Smooth muscle cell (in vitro differentiated cells): ENCODE measurements around the gene CTNNA1. TPM values are rescaled to one million over a fixed set of nuclear protein-coding genes. Genes with fewer than 3 reads are reported as not detected.

Experiments used
- DNase-seq: peaks from one replicate; lab custom pipeline; 2025; ENCODE audit not compliant: unreplicated experiment; lab: John Stamatoyannopoulos, UW
- H2AFZ ChIP-seq: fragments of 200-600 bp; sonication (generic); 2 replicates; pipeline ENCODE4 v1.6.0; 2016; ENCODE audit warnings: antibody characterized with exemption, low read depth, mild to moderate bottlenecking
- H3F3A ChIP-seq: fragments of 200-600 bp; sonication (generic); 2 replicates; pipeline ENCODE4 v1.6.0; 2017; ENCODE audit warnings: antibody characterized with exemption, low read depth
- H3K27ac ChIP-seq: fragments of 200-600 bp; sonication (generic); 2 replicates; pipeline ENCODE4 v1.5.1; 2016; ENCODE audit warnings: low read depth, mild to moderate bottlenecking
- H3K27me3 ChIP-seq: fragments of 200-600 bp; sonication (generic); 2 replicates; pipeline ENCODE4 v1.6.1; 2016; ENCODE audit warnings: low read depth, mild to moderate bottlenecking
- H3K36me3 ChIP-seq: fragments of 200-600 bp; sonication (generic); 2 replicates; pipeline ENCODE4 v1.5.1; 2016; ENCODE audit warnings: low read depth
- H3K4me1 ChIP-seq: fragments of 200-600 bp; sonication (generic); 2 replicates; pipeline ENCODE4 v1.5.1; 2016; ENCODE audit warnings: low read depth
- H3K4me2 ChIP-seq: fragments of 200-600 bp; sonication (generic); 2 replicates; pipeline ENCODE4 v1.6.0; 2016; ENCODE audit warnings: mild to moderate bottlenecking
- H3K4me3 ChIP-seq: fragments of 200-600 bp; sonication (generic); 2 replicates; pipeline ENCODE4 v1.5.1; 2016; ENCODE audit warnings: mild to moderate bottlenecking
- H3K79me2 ChIP-seq: fragments of 200-600 bp; sonication (generic); 2 replicates; pipeline ENCODE4 v1.6.0; 2016; ENCODE audit warnings: low read depth, mild to moderate bottlenecking
- H3K9ac ChIP-seq: fragments of 200-600 bp; sonication (generic); 2 replicates; pipeline ENCODE4 v1.6.0; 2016; ENCODE audit warnings: low read depth
- H3K9me3 ChIP-seq: fragments of 200-600 bp; sonication (generic); replicated peaks from 2 replicates; pipeline ENCODE4 v1.5.1; 2016; ENCODE audit warnings: low read depth
- H4K20me1 ChIP-seq: fragments of 200-600 bp; sonication (generic); 2 replicates; pipeline ENCODE4 v1.6.0; 2016; ENCODE audit warnings: low read depth
- CTCF ChIP-seq: fragments of 200-600 bp; sonication (generic); IDR thresholded peaks from 2 replicates; pipeline ENCODE4 v1.5.1; 2017; ENCODE audit warnings: borderline replicate concordance, mild to moderate bottlenecking, antibody characterized with exemption; ENCODE audit not compliant: insufficient read depth, poor library complexity, severe bottlenecking
- WGBS: methylation state at CpG from one replicate; pipeline ENCODE4 v1.1.7; 2016; ENCODE audit warnings: low lambda C conversion rate; 5-methylcytosine and 5-hydroxymethylcytosine counted together
- polyA plus RNA-seq: library from polyadenylated mRNA; unstranded; fragments of >200 nt; fragmentation: Nextera tagmentation; extraction: Ambion mirVana; gene quantifications from 2 replicates; pipeline ENCODE4 v1.2.1, GENCODE V29; 2016
- total RNA-seq: library from RNA; depleted of rRNA; stranded (reverse); fragments of >200 nt; gene quantifications from 2 replicates; pipeline ENCODE4 v1.2.3, GENCODE V29; 2014

The CTNNA1 gene
- total and polyA plus RNA-seq, 2 experiments from 2014 or later = 149 to 251 TPM

- no peak overlapping the region for H3K4me3 ChIP-seq
- H3K4me2 ChIP-seq = no peak overlapping the region
- no peak overlapping the region for H3K9ac ChIP-seq
- no peak for TF ChIP-seq CTCF
- no peak overlapping the region for H3K27ac ChIP-seq
- H3K36me3 ChIP-seq = no peaks in the 10 kb centered on the region
- no peaks in the 10 kb centered on the region for H4K20me1 ChIP-seq
- no peak overlapping the region for H2AFZ ChIP-seq
- no peak for DNase-seq
- H3K9me3 ChIP-seq = no peaks in the 10 kb centered on the region
- WGBS = 72% methylated on average over 5 of the region's 5 CpGs
- no peaks in the 10 kb centered on the region for H3K27me3 ChIP-seq
- no peaks in the 10 kb centered on the region for H3K4me1 ChIP-seq
- no peaks in the 10 kb centered on the region for H3K79me2 ChIP-seq
- peaks cover 3% of the 10 kb centered on the region for H3F3A ChIP-seq
Measured at GRCh38 chr5:138938526-138938925, 185.3 kb downstream of the CTNNA1 start.

GRCh38 chr5:138942066-138942465, 188.8 kb downstream of the CTNNA1 start:
- peaks cover 3% of the 10 kb centered on the region for H3F3A ChIP-seq
- H3K27ac ChIP-seq = no peak overlapping the region
- H3K79me2 ChIP-seq = no peaks in the 10 kb centered on the region
- no peak for TF ChIP-seq CTCF
- peaks cover 10% of the 10 kb centered on the region for H3K4me1 ChIP-seq
- H3K36me3 ChIP-seq = no peaks in the 10 kb centered on the region
- no peak overlapping the region for H3K4me2 ChIP-seq
- WGBS = 100% methylated on average over 2 of the region's 2 CpGs
- no peaks in the 10 kb centered on the region for H4K20me1 ChIP-seq
- no peaks in the 10 kb centered on the region for H3K9me3 ChIP-seq
- H2AFZ ChIP-seq = no peak overlapping the region
- no peaks in the 10 kb centered on the region for H3K27me3 ChIP-seq
- no peak for DNase-seq
- H3K4me3 ChIP-seq = no peak overlapping the region
- no peak overlapping the region for H3K9ac ChIP-seq

- H2AFZ ChIP-seq = no peak overlapping the region
- H3K4me3 ChIP-seq = no peak overlapping the region
- H3K27ac ChIP-seq = no peak overlapping the region
- WGBS = 79% methylated on average over 3 of the region's 3 CpGs
- H3K79me2 ChIP-seq = no peaks in the 10 kb centered on the region
- no peak overlapping the region for H3K4me2 ChIP-seq
- H3K27me3 ChIP-seq = no peaks in the 10 kb centered on the region
- no peak overlapping the region for H3K9ac ChIP-seq
- H3K4me1 ChIP-seq = peaks cover 10% of the 10 kb centered on the region
- DNase-seq = no peak
- no peaks in the 10 kb centered on the region for H3K36me3 ChIP-seq
- H3K9me3 ChIP-seq = no peaks in the 10 kb centered on the region
- no peak for TF ChIP-seq CTCF
- H3F3A ChIP-seq = no peaks in the 10 kb centered on the region
- H4K20me1 ChIP-seq = no peaks in the 10 kb centered on the region
Measured at GRCh38 chr5:138942861-138943260, 189.6 kb downstream of the CTNNA1 start.

- H3K27me3 ChIP-seq = no peaks in the 10 kb centered on the region
- no peak overlapping the region for H2AFZ ChIP-seq
- no peaks in the 10 kb centered on the region for H3F3A ChIP-seq
- no peaks in the 10 kb centered on the region for H3K36me3 ChIP-seq
- no peak for TF ChIP-seq CTCF
- no peak overlapping the region for H3K9ac ChIP-seq
- peaks cover 10% of the 10 kb centered on the region for H3K4me1 ChIP-seq
- no peaks in the 10 kb centered on the region for H3K79me2 ChIP-seq
- no peaks in the 10 kb centered on the region for H4K20me1 ChIP-seq
- H3K9me3 ChIP-seq = no peaks in the 10 kb centered on the region
- WGBS = 92% methylated on average over 6 of the region's 6 CpGs
- H3K4me2 ChIP-seq = no peak overlapping the region
- no peak overlapping the region for H3K4me3 ChIP-seq
- no peak overlapping the region for H3K27ac ChIP-seq
- DNase-seq = no peak
Measured at GRCh38 chr5:138943599-138944173, 190.5 kb downstream of the CTNNA1 start.
